Measurements from ENCODE around the gene GNG7.

GNG7 gene

GRCh38 chr19:2630352-2631001 is 72.0 kb downstream of the GNG7 start:
- DNase-seq (ENCODE audit: low spot score), result no peak
- Histone ChIP-seq H3K4me3 (no peak overlapping the region), H3K27ac (peak overlapping the region; percentile 79 to 81)
- TF ChIP-seq CTCF (IDR thresholded peaks at IDR 0.05), result no peak

GRCh38 chr19:2629491-2630351 is 72.8 kb downstream of the GNG7 start:
- Histone ChIP-seq H3K4me3 (no peak overlapping the region), H3K27ac (peak overlapping the region; percentile 79 to 81)
- TF ChIP-seq CTCF (IDR thresholded peaks at IDR 0.05), result no peak
- DNase-seq (ENCODE audit: low spot score), result no peak

- no peak overlapping the region for H3K4me3 ChIP-seq
- peak overlapping the region; percentile 69 to 81 for H3K27ac ChIP-seq
- no peak for DNase-seq (ENCODE audit: low spot score)
- no peak for TF ChIP-seq CTCF (IDR thresholded peaks at IDR 0.05)
These were observed 73.9 kb downstream of the GNG7 start for GRCh38 chr19:2628597-2628996.

GRCh38 chr19:2627855-2628254 is 74.6 kb downstream of the GNG7 start:
- no peak for TF ChIP-seq CTCF (IDR thresholded peaks at IDR 0.05)
- Histone ChIP-seq H3K27ac (peak overlapping the region; percentile 81 to 96), H3K4me3 (peak overlapping the region; percentile 48)
- DNase-seq (ENCODE audit: low spot score), result no peak

- Histone ChIP-seq H3K4me3 (peak overlapping the region; percentile 48), H3K27ac (peak overlapping the region; percentile 81 to 96)
- DNase-seq (ENCODE audit: low spot score), result peak; percentile 97
- no peak for TF ChIP-seq CTCF (IDR thresholded peaks at IDR 0.05)
These were observed 75.1 kb downstream of the GNG7 start for GRCh38 chr19:2627319-2627829.

GRCh38 chr19:2625434-2625833 is 77.1 kb downstream of the GNG7 start:
- Histone ChIP-seq H3K27ac (peak overlapping the region; percentile 11 to 60), H3K4me3 (no peak overlapping the region)
- DNase-seq (ENCODE audit: low spot score), result no peak
- no peak for TF ChIP-seq CTCF (IDR thresholded peaks at IDR 0.05)

Data from coronary artery (tissue), 2 donors.